Neuronal stem cell (in vitro differentiated cells): Measurements from ENCODE around the gene NTSR1.

ENCODE experiments used
- DNase-seq: peaks from one replicate; pipeline ENCODE4 v3.0.0-alpha.2; 2013; ENCODE audit warnings: low spot score
- H2AFZ ChIP-seq: one replicate; pipeline ENCODE4 v1.6.1; 2013; ENCODE audit warnings: mild to moderate bottlenecking, low read length, inconsistent platforms
- H2AK5ac ChIP-seq: 2 replicates; pipeline ENCODE4 v1.6.1; 2013; ENCODE audit warnings: low read depth, mild to moderate bottlenecking, inconsistent platforms, low read length, moderate library complexity, mixed read lengths
- H2BK120ac ChIP-seq: 2 replicates; pipeline ENCODE4 v1.6.1; 2013; ENCODE audit warnings: low read depth, mild to moderate bottlenecking, inconsistent platforms, low read length, moderate library complexity, mixed read lengths
- H2BK12ac ChIP-seq: one replicate; pipeline ENCODE4 v1.6.1; 2013; ENCODE audit warnings: low read length, inconsistent platforms
- H2BK15ac ChIP-seq: 2 replicates; pipeline ENCODE4 v1.6.1; 2013; ENCODE audit warnings: mild to moderate bottlenecking, low read length, inconsistent platforms, mixed read lengths
- H2BK5ac ChIP-seq: one replicate; pipeline ENCODE4 v1.6.1; 2013; ENCODE audit warnings: inconsistent platforms, mild to moderate bottlenecking, low read length, moderate library complexity
- H3K14ac ChIP-seq: one replicate; pipeline ENCODE4 v1.6.1; 2013; ENCODE audit warnings: low read length, inconsistent platforms
- H3K18ac ChIP-seq: 2 replicates; pipeline ENCODE4 v1.6.1; 2013; ENCODE audit warnings: low read length, inconsistent platforms
- H3K23ac ChIP-seq: 2 replicates; pipeline ENCODE4 v1.6.1; 2013; ENCODE audit warnings: low read depth, mild to moderate bottlenecking, mixed read lengths, low read length, inconsistent platforms; ENCODE audit not compliant: poor library complexity
- H3K27ac ChIP-seq: replicated peaks from 3 replicates; pipeline ENCODE4 v1.5.1; 2013; ENCODE audit warnings: low read length, inconsistent platforms
- H3K27me3 ChIP-seq, 3 experiments: 2 replicates each; pipeline ENCODE4 v1.6.1; 2013; ENCODE audit warnings: low read length in 3 of 3, mild to moderate bottlenecking in 2 of 3, inconsistent platforms in 1 of 3, low read depth in 1 of 3, mixed read lengths in 1 of 3, moderate library complexity in 1 of 3; ENCODE audit not compliant: control insufficient read depth in 3 of 3, insufficient read depth in 3 of 3
- H3K36me3 ChIP-seq, 2 donors: replicated peaks in 1 of 2; 2 replicates each; pipeline ENCODE4 v1.6.1; 2013; ENCODE audit warnings: low read length in 2 of 2; ENCODE audit not compliant: control insufficient read depth in 2 of 2, insufficient read depth in 2 of 2
- H3K4ac ChIP-seq: 2 replicates; pipeline ENCODE4 v1.6.1; 2013; ENCODE audit warnings: inconsistent platforms, mild to moderate bottlenecking, low read length, moderate library complexity
- H3K4me1 ChIP-seq, 2 donors: 1 replicate in 1 of 2; 2 replicates in 1 of 2; pipeline ENCODE4 v1.6.1; 2013; ENCODE audit warnings: low read length in 2 of 2, low read depth in 1 of 2; ENCODE audit not compliant: control insufficient read depth in 2 of 2, insufficient read depth in 1 of 2
- H3K4me2 ChIP-seq: one replicate; pipeline ENCODE4 v1.6.1; 2013; ENCODE audit warnings: mild to moderate bottlenecking, low read length, inconsistent platforms; ENCODE audit not compliant: insufficient read depth, poor library complexity, severe bottlenecking
- H3K4me3 ChIP-seq, 2 donors: 2 replicates each; pipeline ENCODE4 v1.5.1; 2013; ENCODE audit warnings: low read length in 2 of 2, mild to moderate bottlenecking in 2 of 2, inconsistent platforms in 1 of 2, moderate library complexity in 1 of 2
- H3K79me1 ChIP-seq: one replicate; pipeline ENCODE4 v1.6.1; 2013; ENCODE audit warnings: low read depth, mild to moderate bottlenecking, inconsistent platforms, low read length, moderate library complexity
- H3K9ac ChIP-seq: one replicate; pipeline ENCODE4 v1.6.1; 2013; ENCODE audit warnings: mild to moderate bottlenecking, low read depth, low read length, inconsistent platforms; ENCODE audit not compliant: poor library complexity
- H3K9me3 ChIP-seq, 2 donors: replicated peaks in 1 of 2; 2 replicates each; pipeline versions ENCODE3 to v1.6.1; 2013; ENCODE audit warnings: low read length in 2 of 2, mild to moderate bottlenecking in 2 of 2, inconsistent platforms in 1 of 2, low read depth in 1 of 2, mixed read lengths in 1 of 2, moderate library complexity in 1 of 2; ENCODE audit not compliant: control insufficient read depth in 2 of 2, insufficient read depth in 1 of 2
- H4K8ac ChIP-seq: one replicate; pipeline ENCODE4 v1.6.1; 2013; ENCODE audit warnings: low read depth, mild to moderate bottlenecking, inconsistent platforms, low read length, moderate library complexity
- H4K91ac ChIP-seq: one replicate; pipeline ENCODE4 v1.6.1; 2013; ENCODE audit warnings: low read length, low read depth, mild to moderate bottlenecking, inconsistent platforms; ENCODE audit not compliant: poor library complexity
- WGBS, 2 donors: extraction: QIAGEN DNeasy Blood & Tissue Kit; methylation state at CpG; one replicate each; pipeline ENCODE4 v1.1.7; 2013; ENCODE audit warnings: missing lambda C conversion rate in 2 of 2, mixed read lengths in 1 of 2; ENCODE audit not compliant: insufficient read length in 2 of 2, insufficient replicate concordance in 1 of 2; ENCODE audit errors: extremely low coverage in 2 of 2; 5-methylcytosine and 5-hydroxymethylcytosine counted together

The NTSR1 gene

DNA sequence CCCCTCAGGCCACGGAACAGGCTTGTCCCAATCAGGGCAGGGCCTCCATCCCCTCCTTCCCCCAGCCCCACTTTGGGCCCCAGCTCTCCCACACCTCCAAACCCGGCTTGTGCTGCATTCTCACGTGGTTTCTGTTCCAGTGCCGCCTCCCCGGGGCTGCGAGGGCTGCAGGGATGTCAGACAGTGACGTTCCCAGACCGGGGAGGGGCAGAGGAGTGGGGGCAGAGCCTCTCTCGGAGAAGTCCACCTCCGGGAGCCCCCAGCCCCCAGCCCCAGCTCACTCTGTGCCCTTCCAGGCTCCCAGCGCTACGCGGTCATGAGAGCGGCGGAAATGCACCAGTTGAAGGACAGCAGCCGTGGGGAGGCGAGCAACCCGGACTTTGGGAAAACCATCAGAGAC is 47.9 kb upstream of the NTSR1 start:
- H3K4me3 ChIP-seq: no peak overlapping the region
- H3K18ac ChIP-seq: peak overlapping the region; percentile 80
- no peak overlapping the region for H2AFZ ChIP-seq
- no peak overlapping the region for H3K14ac ChIP-seq
- no peak overlapping the region for H2BK120ac ChIP-seq
- no peaks in the 10 kb centered on the region for H3K36me3 ChIP-seq
- peaks cover 0 to 47% (median 0%) of the 10 kb centered on the region in 3 experiments for H3K27me3 ChIP-seq
- H3K9ac ChIP-seq: peak overlapping the region; percentile 44
- WGBS, 2 donors: no CpG with 5 or more reads among the region's 18 CpGs
- no peak overlapping the region for H3K27ac ChIP-seq
- H3K4me1 ChIP-seq: peaks cover 8 to 12% of the 10 kb centered on the region in 2 donors
- peak overlapping the region; percentile 80 for H3K23ac ChIP-seq
- H3K4ac ChIP-seq: no peak overlapping the region
- H2BK15ac ChIP-seq: no peak overlapping the region
- no peak for DNase-seq
- H3K9me3 ChIP-seq: no peaks in the 10 kb centered on the region
- no peak overlapping the region for H4K91ac ChIP-seq
- H3K4me2 ChIP-seq: no peak overlapping the region
- no peak overlapping the region for H2BK5ac ChIP-seq
- H2AK5ac ChIP-seq: no peak overlapping the region
- H3K79me1 ChIP-seq: peaks cover 8% of the 10 kb centered on the region
- H4K8ac ChIP-seq: peak overlapping the region; percentile 98
- no peak overlapping the region for H2BK12ac ChIP-seq

DNA sequence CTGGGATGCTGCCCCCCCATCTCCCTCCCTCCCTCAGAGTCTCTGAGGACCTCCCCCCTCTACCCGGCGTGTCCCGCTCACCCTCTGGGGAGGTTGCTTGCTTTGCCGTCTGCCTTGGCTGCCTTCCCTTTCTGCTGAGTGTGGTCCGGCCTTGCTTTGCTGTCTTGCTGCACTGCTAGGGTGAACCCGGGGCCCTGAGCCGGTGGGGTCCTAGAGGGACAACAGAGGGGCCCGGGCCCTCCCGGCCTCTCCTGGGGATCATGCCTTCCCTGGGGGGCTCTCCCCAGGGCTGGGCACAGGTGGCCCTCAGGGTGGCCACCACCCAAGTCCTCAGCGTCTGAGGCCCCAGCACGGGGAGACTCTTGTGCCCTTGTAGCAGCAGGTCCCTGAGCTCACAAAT is 47.0 kb upstream of the NTSR1 start:
- WGBS, 2 donors: no CpG with 5 or more reads among the region's 11 CpGs
- Histone ChIP-seq H3K27me3 (peaks cover 0 to 49% (median 0%) of the 10 kb centered on the region in 3 experiments), H3K4me1 (peaks cover 8 to 12% of the 10 kb centered on the region in 2 donors)

DNA sequence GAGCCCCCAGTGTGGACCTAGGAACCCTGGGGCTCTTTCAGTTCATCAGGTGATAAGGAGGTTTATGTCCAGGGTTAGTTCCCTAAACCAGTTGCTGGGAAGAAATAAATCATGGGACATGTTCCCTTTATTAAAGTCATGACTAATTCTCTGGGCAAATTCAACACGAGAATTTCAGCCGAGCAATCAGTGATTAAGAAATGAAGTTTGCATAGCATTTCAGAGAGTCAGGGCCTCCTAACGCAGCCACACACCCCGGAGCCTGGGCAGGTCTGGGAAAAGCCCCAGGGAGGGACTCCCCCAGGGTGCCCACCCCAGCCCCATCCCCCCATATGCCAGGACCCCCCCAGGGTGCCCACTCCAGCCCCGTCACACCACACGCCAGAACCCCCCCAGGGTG is 46.2 kb upstream of the NTSR1 start:
- Histone ChIP-seq H3K18ac (peak overlapping the region; percentile 76), H3K23ac (no peak overlapping the region), H3K27ac (no peak overlapping the region), H3K14ac (no peak overlapping the region), H2BK15ac (peak overlapping the region; percentile 47), H3K79me1 (no peaks in the 10 kb centered on the region), H3K4ac (no peak overlapping the region), H2BK5ac (no peak overlapping the region), H3K27me3 (peaks cover 0 to 48% (median 0%) of the 10 kb centered on the region in 3 experiments), H2AK5ac (no peak overlapping the region), H4K91ac (no peak overlapping the region), H3K4me1 (peaks cover 8 to 12% of the 10 kb centered on the region in 2 donors), H2BK120ac (no peak overlapping the region), H3K36me3 (no peaks in the 10 kb centered on the region), H3K4me2 (no peak overlapping the region), H2BK12ac (no peak overlapping the region), H4K8ac (no peak overlapping the region), H2AFZ (no peak overlapping the region), H3K9me3 (no peaks in the 10 kb centered on the region), H3K9ac (no peak overlapping the region), H3K4me3 (no peak overlapping the region)
- no peak for DNase-seq
- WGBS, 2 donors: no CpG with 5 or more reads among the region's 6 CpGs

More for the DNA sequence above, 47.0 kb upstream of the NTSR1 start:
- no peak overlapping the region for H3K27ac ChIP-seq
- no peak overlapping the region for H3K23ac ChIP-seq
- no peak overlapping the region for H2BK15ac ChIP-seq
- no peak overlapping the region for H3K14ac ChIP-seq
- H3K4ac ChIP-seq: no peak overlapping the region
- H3K4me2 ChIP-seq: no peak overlapping the region
- no peak overlapping the region for H2BK120ac ChIP-seq
- no peaks in the 10 kb centered on the region for H3K36me3 ChIP-seq
- no peaks in the 10 kb centered on the region for H3K9me3 ChIP-seq
- no peak overlapping the region for H4K91ac ChIP-seq
- no peak for DNase-seq
- peak overlapping the region; percentile 15 for H2AK5ac ChIP-seq
- no peak overlapping the region for H2BK12ac ChIP-seq
- H4K8ac ChIP-seq: no peak overlapping the region
- no peak overlapping the region for H2BK5ac ChIP-seq
- H3K4me3 ChIP-seq: no peak overlapping the region
- peak overlapping the region; percentile 76 for H3K18ac ChIP-seq
- no peak overlapping the region for H2AFZ ChIP-seq
- peaks cover 6% of the 10 kb centered on the region for H3K79me1 ChIP-seq
- peak overlapping the region; percentile 21 for H3K9ac ChIP-seq

DNA sequence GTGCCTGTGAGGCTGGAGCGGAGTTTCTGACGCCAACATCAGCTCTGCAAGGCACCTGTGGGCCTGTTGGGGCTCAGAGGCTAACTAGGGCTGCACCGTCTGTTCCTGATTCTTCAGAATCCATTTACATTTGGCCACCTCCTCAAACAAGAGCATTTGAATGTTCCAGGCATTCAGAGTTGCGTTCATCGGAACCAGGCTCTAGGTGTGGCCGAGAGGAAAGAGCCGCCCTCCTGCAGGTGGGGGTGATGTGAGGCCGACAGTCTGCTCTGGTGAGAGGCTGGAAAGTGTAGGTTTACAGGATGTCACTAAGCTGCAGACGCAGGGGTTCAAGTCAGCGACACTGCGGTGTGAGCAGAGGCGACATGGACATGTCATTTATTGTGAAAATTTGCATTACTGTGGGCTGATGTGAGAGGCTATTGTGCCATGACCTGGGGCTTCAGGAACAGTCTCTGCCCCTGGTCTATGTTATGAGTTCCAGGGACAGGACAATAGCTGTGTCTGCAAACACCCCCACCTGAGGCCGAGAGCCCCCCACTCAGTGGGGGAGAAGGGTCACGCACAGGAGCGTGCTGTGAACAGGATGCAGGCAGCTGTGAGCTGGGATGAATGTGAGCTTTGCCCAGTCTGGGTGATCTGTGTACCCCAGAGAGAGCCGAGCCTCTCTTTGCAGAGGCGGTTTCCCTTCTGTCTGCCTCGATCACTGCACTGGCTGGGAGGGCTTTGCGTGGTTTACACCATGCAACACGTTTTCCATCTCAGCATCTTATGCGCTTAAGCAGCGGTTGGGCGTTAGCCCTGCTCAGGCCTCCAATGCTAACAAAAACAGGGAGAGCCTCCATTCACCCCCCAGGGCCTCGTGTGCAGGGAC is 45.3 kb upstream of the NTSR1 start:
- Histone ChIP-seq H3K18ac (peak overlapping the region; percentile 52), H3K4me1 (peaks cover 8 to 12% of the 10 kb centered on the region in 2 donors), H2BK12ac (no peak overlapping the region), H3K27ac (no peak overlapping the region), H2AK5ac (no peak overlapping the region), H3K14ac (peak overlapping the region; percentile 75), H3K27me3 (peaks cover 0 to 48% (median 0%) of the 10 kb centered on the region in 3 experiments), H4K91ac (no peak overlapping the region), H3K4me3 (no peak overlapping the region), H3K23ac (peak overlapping the region; percentile 3), H4K8ac (no peak overlapping the region), H3K9me3 (no peaks in the 10 kb centered on the region), H3K9ac (peak overlapping the region; percentile 47), H2AFZ (no peak overlapping the region), H2BK15ac (no peak overlapping the region), H3K79me1 (no peaks in the 10 kb centered on the region), H3K4me2 (no peak overlapping the region), H2BK120ac (no peak overlapping the region), H2BK5ac (no peak overlapping the region), H3K4ac (no peak overlapping the region), H3K36me3 (no peaks in the 10 kb centered on the region)
- DNase-seq: no peak
- WGBS, 2 donors: no CpG with 5 or more reads among the region's 24 CpGs
